VCaP (cell line): ENCODE results near the gene MFRP.

Experiments used
- H3K27ac ChIP-seq: fragments of 450-650 bp; 2 replicates; pipeline ENCODE4 v1.5.1; 2017
- TF ChIP-seq, protein P1 (sequence below): fragments of 450-650 bp; conservative IDR thresholded peaks from 2 replicates; pipeline ENCODE4 v1.5.1; 2017; ENCODE audit warnings: mild to moderate bottlenecking, moderate library complexity

The MFRP gene

DNA sequence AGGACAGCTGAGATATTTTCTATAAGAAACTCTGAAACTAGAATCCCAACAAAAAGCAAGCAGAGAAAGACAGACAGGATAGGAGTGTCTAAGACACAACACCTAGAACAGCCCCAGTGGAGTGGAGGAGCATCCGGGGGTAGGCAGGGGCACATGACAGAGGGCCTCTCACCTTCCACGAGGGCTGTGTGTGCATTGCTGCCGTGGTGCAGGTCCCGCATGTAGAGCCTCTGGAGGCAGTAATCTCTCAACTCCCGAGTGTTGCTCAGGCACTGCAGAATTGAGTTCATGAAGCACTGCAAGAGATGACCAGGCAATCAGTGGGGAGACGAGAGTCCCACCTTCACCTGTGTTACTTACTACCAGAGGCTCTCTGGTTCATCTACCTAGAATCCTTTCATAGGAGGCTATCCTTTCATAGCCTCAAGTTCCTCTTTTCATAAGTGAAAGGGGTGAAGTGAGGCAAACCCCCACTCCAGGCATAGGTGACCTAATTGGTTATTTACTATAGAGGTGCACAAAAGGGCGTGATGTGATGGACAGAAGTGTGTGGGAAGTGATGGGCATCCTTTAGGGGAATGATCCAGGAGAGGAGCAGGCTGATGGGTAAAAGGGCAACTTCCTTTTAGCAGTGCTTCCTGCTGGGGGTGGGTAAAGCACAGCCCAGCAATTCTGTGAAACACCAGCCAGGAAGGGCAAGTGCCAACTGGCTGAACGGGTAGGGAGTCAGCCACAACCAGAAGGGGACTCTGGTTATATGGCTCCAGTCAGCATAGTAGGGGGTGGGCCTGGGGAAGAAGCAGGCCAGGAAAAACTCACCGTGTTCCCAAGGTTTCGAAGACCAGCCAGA, 13.1 kb upstream of the MFRP start:
- H3K27ac ChIP-seq, result peak overlapping the region; percentile 46; the same call in 1 of the 2 replicates

DNA sequence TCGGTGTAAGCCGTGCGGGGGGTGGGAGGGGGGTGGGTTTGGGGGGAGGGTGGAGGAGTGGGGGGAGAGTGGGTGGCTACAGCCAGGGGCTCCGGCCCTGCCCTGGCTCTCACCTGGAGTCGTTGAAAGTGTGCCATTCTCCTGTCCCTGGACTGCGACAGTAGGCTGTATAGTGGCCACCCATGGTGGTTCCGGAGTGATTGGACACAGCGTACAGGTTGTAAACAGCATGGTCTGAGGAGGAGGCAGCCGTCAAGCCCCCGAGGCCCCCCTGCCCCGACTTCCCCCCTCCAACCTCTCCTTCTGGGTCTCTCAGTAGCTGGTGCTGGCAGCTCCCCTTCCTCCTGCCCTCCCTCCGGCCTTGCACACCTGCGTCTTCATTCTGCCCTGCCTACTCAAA, 10.6 kb upstream of the MFRP start:
- no peak overlapping the region for H3K27ac ChIP-seq
- TF ChIP-seq, protein P1, sequence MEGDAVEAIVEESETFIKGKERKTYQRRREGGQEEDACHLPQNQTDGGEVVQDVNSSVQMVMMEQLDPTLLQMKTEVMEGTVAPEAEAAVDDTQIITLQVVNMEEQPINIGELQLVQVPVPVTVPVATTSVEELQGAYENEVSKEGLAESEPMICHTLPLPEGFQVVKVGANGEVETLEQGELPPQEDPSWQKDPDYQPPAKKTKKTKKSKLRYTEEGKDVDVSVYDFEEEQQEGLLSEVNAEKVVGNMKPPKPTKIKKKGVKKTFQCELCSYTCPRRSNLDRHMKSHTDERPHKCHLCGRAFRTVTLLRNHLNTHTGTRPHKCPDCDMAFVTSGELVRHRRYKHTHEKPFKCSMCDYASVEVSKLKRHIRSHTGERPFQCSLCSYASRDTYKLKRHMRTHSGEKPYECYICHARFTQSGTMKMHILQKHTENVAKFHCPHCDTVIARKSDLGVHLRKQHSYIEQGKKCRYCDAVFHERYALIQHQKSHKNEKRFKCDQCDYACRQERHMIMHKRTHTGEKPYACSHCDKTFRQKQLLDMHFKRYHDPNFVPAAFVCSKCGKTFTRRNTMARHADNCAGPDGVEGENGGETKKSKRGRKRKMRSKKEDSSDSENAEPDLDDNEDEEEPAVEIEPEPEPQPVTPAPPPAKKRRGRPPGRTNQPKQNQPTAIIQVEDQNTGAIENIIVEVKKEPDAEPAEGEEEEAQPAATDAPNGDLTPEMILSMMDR, result no peak

More for the DNA sequence above, 13.1 kb upstream of the MFRP start:
- TF ChIP-seq, protein P1, result no peak

DNA sequence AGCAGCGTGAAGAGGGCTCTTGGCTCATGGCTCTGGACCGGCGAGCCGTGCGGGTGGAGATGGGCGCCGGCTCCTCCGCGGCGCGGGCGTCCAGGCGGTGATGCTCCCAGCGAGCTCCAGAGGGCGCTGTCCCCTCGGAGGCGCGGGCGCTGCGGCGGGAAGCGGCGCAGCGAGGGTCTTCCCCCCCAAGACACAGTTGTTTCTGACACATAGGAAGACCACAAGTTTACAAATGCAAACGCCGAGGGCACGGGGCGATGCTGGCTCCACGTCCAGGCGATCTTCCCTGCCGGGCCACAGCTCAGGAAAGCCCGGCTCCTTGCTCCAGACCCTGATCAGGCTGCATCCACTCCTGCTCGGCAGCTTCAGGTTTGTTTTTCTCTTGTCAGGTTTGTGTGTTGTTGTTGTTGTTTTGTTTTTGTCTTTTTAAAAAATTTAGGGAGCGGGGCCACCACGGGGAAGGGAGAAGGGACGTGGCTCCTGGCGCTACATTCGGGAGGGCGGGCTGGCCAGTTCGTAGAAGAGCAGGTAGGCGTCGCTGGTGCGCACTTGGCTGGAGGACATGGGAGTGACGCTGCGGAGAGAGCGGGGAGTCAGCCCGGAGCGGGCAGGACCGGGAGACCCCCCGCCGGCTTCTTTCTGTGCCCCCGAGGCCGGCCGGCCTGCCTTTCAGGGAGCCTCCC, 10.0 kb upstream of the MFRP start:
- H3K27ac ChIP-seq, result no peak overlapping the region
- TF ChIP-seq, protein P1, result 0 out of 2 replicates have a peak, but pooled peaks have one; percentile 16

DNA sequence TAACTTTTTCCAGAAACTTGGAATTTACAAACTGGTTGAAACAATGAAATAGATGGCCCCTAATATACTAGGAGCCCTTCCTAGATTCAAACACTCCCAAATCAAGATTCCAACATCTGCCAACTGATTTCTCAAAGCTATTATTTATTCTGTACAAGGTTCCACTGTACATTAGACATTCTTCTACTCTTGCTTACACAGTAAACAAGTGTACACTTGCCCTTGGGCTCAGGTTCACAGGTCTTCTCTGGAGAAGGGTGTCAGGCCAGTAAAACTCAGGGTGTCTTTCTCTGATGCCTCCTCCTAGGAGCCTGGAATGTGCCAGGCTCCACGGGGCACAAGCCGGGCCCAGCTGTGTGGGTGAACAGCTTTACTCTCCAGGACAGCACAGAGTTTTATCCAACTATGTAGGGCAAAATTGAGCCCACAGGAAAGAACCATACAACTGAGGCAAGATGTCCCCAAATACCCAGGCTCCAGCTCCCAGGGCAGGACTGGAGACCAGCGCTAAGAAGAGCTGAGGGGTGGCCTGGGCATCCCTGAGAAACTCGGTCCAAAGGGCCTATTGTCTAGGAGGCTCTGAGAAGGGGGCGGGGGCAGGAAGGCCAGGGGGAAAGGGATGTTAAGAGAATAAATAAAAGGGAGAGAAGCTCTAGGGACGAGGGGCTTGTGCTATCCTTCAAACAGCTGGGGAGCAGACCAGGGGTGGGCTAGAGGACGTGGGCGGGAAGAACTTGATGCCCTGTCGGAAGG, 8.8 kb upstream of the MFRP start:
- TF ChIP-seq, protein P1, result no peak
- no peak overlapping the region for H3K27ac ChIP-seq

DNA sequence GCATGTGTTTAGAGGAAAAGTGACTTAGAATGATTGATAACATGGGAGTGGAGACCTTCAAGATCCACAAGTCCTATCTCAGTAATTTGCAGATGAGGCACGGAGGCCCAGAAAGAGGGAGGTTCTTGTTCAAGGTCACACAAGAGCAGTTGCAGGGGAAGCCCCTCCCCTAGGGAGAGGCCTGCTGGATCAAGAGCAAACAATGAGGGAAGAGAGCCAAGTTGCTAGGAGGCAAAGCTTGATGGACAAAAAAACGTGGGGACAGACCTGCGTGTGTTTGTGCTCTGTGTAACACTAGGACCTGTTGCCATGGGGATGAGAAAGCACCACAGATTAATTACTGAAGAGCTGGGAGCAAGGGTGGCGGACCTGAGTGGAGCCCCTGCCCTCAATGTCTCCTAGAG, 6.4 kb upstream of the MFRP start:
- peak overlapping the region; percentile 24 for H3K27ac ChIP-seq
- TF ChIP-seq, protein P1, result no peak

DNA sequence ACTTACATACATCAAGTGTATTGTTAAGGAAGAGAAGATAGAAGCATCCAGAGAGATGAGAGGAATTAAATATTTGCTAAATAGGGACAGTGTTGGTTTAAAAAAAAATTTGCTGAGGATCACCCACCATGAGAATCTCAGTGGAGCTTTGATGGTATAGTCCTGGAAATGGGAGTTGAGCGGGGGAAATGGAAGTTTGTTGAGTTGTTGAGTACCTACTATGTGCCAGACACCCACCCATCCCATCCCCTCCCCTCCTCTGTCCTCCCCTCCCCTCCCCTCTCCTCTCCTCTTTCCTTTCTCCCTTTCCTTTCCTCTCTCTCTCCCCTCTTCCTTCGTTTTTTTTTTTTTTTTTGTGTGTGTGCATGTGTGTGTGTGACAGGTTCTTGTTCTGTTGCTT, 4.7 kb upstream of the MFRP start:
- no peak overlapping the region for H3K27ac ChIP-seq
- TF ChIP-seq, protein P1, result no peak

DNA sequence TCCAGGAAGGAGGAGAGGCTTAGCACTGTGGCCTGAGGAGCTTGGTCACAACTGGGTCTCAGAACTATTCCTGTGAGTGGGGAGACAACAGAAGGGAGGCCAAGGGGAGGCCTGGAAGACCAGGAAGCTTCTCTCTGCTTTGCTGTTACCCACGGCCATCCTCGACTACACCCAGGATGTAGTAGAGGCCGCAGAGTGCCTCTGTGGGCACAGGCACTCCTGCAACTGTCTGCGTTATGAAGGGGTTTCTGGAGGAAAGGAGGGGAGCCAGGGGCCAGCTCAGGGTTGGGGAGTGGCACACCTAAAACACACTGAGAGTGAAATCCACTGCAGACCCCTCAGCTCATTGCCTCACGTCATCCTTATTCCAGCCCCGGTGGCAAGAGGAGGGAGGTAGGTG, 3.8 kb upstream of the MFRP start:
- TF ChIP-seq, protein P1, result no peak
- H3K27ac ChIP-seq, result no peak overlapping the region
